Sigmoid colon (tissue), 4 donors: ENCODE measurements around the gene OR51B4.

Experiments
- CTCF ChIP-seq, 4 experiments: fragments of 450-650 bp in 3 of 4; fragments of 200-600 bp in 1 of 4; IDR thresholded peaks; one replicate each; pipeline ENCODE4 v1.5.1; 2016 to 2019; ENCODE audit warnings: antibody characterized with exemption in 4 of 4, mild to moderate bottlenecking in 3 of 4, moderate library complexity in 2 of 4
- POLR2A ChIP-seq, 2 donors: fragments of 450-650 bp; IDR thresholded peaks; one replicate each; pipeline ENCODE4 v1.6.1; 2016; ENCODE audit warnings: antibody characterized with exemption in 2 of 2, mild to moderate bottlenecking in 2 of 2, moderate library complexity in 2 of 2
- POLR2AphosphoS5 ChIP-seq, 4 donors: sonication (generic); formaldehyde crosslinking; IDR thresholded peaks; one replicate each; pipeline ENCODE4 v1.6.1; 2017; ENCODE audit warnings: antibody characterized with exemption in 4 of 4

GRCh38 chr11:5252919-5253265, 48.9 kb downstream of the OR51B4 start:
- TF ChIP-seq CTCF (IDR thresholded peaks at IDR 0.05) (no peak), POLR2A (IDR thresholded peaks at IDR 0.05) (no peak), POLR2AphosphoS5 (IDR thresholded peaks at IDR 0.05) (no peak)
